Heart right ventricle (tissue), 16 donors: ENCODE results near the gene OSBPL7. TPM values are rescaled to one million over a fixed set of nuclear protein-coding genes. Genes with fewer than 3 reads are reported as not detected.
A peak's percentile ranks its signal among the peaks of the same experiment; 100 is the strongest.

ENCODE experiments used
- ATAC-seq, 8 donors: fragments of 200-7000 bp; cut with Tn5 transposase; one replicate each; pipeline ENCODE4 v1.9.1; 2020; ENCODE audit warnings: mild to moderate bottlenecking in 8 of 8, moderate library complexity in 8 of 8, moderate number of reproducible peaks in 1 of 8
- DNase-seq, 2 donors: peaks; one replicate each; pipeline ENCODE4 v3.0.0-alpha.2; 2020
- H3K27ac ChIP-seq, 10 donors: fragments of 200-600 bp; sonication (generic) in 2 of 10; one replicate each; pipeline versions ENCODE4 v1.5.0 to v1.8.0; 2020 to 2022; ENCODE audit warnings: mild to moderate bottlenecking in 3 of 10
- H3K27me3 ChIP-seq, 7 donors: fragments of 200-600 bp; one replicate each; pipeline ENCODE4 v1.8.0; 2021 to 2022; ENCODE audit warnings: mild to moderate bottlenecking in 2 of 7
- H3K36me3 ChIP-seq, 9 donors: fragments of 200-600 bp; sonication (generic) in 1 of 9; one replicate each; pipeline versions ENCODE4 v1.5.0 to v1.8.0; 2020 to 2022; ENCODE audit warnings: mild to moderate bottlenecking in 2 of 9
- H3K4me1 ChIP-seq, 9 donors: fragments of 200-600 bp; sonication (generic) in 1 of 9; one replicate each; pipeline versions ENCODE4 v1.5.0 to v1.8.0; 2020 to 2022; ENCODE audit warnings: mild to moderate bottlenecking in 4 of 9
- H3K4me3 ChIP-seq, 10 donors: fragments of 200-600 bp; sonication (generic) in 2 of 10; one replicate each; pipeline versions ENCODE4 v1.5.0 to v1.8.0; 2020 to 2022; ENCODE audit warnings: mild to moderate bottlenecking in 7 of 10, moderate library complexity in 2 of 10
- H3K9me3 ChIP-seq, 11 donors: fragments of 200-600 bp in 10 of 11; sonication (generic) in 2 of 11; one replicate each; pipeline versions ENCODE4 v1.5.0 to v1.8.0; 2013 to 2022; ENCODE audit warnings: mild to moderate bottlenecking in 2 of 11, control low read depth in 1 of 11, moderate library complexity in 1 of 11
- WGBS, 2 donors: extraction: QIAGEN DNeasy Blood & Tissue Kit; methylation state at CpG; one replicate each; pipeline ENCODE4 v1.1.7; 2013; ENCODE audit warnings: inconsistent platforms in 1 of 2; 5-methylcytosine and 5-hydroxymethylcytosine counted together
- intact Hi-C, 10 donors: fragments of 100-400 bp; cut with DNase I; formaldehyde crosslinking; loops; one replicate each; pipeline versions ENCODE4 v1.11.1 to v1.14.2; 2022
- polyA plus RNA-seq, 2 donors: library from polyadenylated mRNA; stranded (reverse); fragments of 200-250 nt; gene quantifications; one replicate each; pipeline ENCODE4 v1.2.3, GENCODE V29; 2013
- total RNA-seq, 10 donors: library from RNA; stranded (reverse); fragmentation: NEBNext Ultra II Directional in 3 of 10; extraction: Animal tissue kit (Norgen Biotek cat#: 25700) in 3 of 10; gene quantifications; one replicate each; pipeline versions ENCODE4 v1.2.1 to v1.2.4, GENCODE V29; 2021 to 2023
- TF ChIP-seq, protein P1 (sequence below), 9 donors: fragments of 200-600 bp; sonication (generic) in 2 of 9; IDR thresholded peaks; one replicate each; pipeline versions ENCODE4 v1.5.0 to v1.8.0; 2021 to 2022; ENCODE audit warnings: antibody characterized with exemption in 9 of 9, mild to moderate bottlenecking in 5 of 9, moderate library complexity in 1 of 9
- donor health status: Arrhythmogenic right ventricular cardiomyopathy.
- donor health status: ischemic (EF 13 %, LVEDD 7.1; RV severe dilation, severe dysfunction).
- donor health status: healthy with polysubstance abuse.
- donor health status: DM: no; HTN: yes; CAD: no.
- donor health status: DM: no; HTN: no; CAD: no.
- donor health status: ischemic (EF 25% LVEDD 6.9; RV normal size, moderate dysfunction).
- donor health status: ischemic (EF 25% LVEDD 5.7; RV mildly dilated, moderate dysfunction).
- donor health status: healthy.
- donor health status: DM: yes; HTN: yes; CAD: no.
- donor health status: Ischemic cardiomyopathy.
- donor health status: ischemic (EF 35%, LVEDD 5.7; RV mildly dilated, moderate dysfunction).
- donor health status: nonischemic (EF 11% LVEDD 7.7; RV severe dilation, severe dysfunction).
- donor health status: DM: yes; HTN: yes; CAD: no.
- donor health status: PGD.
- donor health status: ischemic (EF 29% LVEDD 5.4; RV normal size, mild dysfunction).
- donor health status: nonischemic (EF 23%, LVEDD 6.1; RV moderate dilation, normal function).

OSBPL7 gene
- total and polyA plus RNA-seq, 12 donors, result 2.8 to 9.6 (median 5.1) TPM

DNA sequence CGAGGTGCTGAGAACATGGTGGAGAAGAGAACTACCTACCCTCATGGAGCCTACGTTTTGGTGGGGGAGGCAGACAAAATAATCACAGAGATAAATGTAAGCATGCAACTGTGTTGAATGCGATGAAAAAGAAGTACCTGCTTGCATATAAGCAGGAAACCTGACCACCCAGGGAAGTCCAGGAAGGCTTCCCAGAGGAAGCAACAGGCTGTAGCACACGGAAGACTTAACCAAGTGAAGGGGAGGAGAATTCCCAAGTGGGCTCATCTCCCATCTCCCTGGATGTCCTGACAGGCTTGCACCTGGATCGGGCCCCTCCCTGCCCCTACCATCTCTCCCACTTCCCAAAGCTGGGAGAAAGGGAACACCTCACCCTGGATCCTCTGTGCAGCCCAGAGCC is 17.5 kb upstream of the OSBPL7 start:
- H3K9me3 ChIP-seq, result no peaks in the 10 kb centered on the region
- 92 to 93% methylated on average over 5 of the region's 5 CpGs for WGBS, 2 donors
- H3K36me3 ChIP-seq, result peaks cover 0 to 37% (median 12%) of the 10 kb centered on the region in 9 donors
- intact Hi-C loops, result loop anchor here in 1 of 10 donors (10.0 kb wide), 1 partner anchor 266 kb away; the partner anchor contains the start of genes CBX1 and SNX11
- TF ChIP-seq, protein P1, sequence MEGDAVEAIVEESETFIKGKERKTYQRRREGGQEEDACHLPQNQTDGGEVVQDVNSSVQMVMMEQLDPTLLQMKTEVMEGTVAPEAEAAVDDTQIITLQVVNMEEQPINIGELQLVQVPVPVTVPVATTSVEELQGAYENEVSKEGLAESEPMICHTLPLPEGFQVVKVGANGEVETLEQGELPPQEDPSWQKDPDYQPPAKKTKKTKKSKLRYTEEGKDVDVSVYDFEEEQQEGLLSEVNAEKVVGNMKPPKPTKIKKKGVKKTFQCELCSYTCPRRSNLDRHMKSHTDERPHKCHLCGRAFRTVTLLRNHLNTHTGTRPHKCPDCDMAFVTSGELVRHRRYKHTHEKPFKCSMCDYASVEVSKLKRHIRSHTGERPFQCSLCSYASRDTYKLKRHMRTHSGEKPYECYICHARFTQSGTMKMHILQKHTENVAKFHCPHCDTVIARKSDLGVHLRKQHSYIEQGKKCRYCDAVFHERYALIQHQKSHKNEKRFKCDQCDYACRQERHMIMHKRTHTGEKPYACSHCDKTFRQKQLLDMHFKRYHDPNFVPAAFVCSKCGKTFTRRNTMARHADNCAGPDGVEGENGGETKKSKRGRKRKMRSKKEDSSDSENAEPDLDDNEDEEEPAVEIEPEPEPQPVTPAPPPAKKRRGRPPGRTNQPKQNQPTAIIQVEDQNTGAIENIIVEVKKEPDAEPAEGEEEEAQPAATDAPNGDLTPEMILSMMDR (IDR thresholded peaks at IDR 0.05), result no peak
- H3K27ac ChIP-seq, result no peak overlapping the region
- peaks cover 0 to 2% (median 1%) of the 10 kb centered on the region in 7 donors for H3K27me3 ChIP-seq
- no peak for DNase-seq
- peaks cover 0 to 59% (median 26%) of the 10 kb centered on the region in 9 donors for H3K4me1 ChIP-seq
- H3K4me3 ChIP-seq, result no peak overlapping the region
- no peak for ATAC-seq

DNA sequence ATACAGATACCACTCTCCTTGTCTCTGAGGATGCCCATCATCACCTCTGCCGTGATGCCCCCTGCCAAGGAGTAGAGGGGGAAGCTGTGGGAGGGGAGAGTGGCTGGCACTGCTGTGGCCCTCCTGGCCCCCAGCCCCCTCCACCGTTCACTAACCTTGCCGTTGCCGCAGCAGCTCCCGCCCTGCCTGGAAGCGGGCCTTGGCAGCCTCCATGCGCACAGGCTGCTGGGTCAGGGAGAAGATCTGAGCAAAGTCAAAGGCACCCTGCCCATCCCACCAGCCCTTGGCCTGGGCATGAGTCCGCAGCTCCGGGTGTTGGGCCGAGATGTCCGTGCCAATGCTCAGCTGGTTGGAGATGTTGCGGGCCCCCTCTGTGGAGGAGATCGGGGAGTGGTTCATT is 17.0 kb upstream of the OSBPL7 start:
- TF ChIP-seq, protein P1 (IDR thresholded peaks at IDR 0.05), result no peak
- 91 to 94% methylated on average over 13 of the region's 13 CpGs for WGBS, 2 donors

GRCh38 chr17:47837401-47838039 is 15.9 kb upstream of the OSBPL7 start:
- Histone ChIP-seq H3K36me3 (peaks cover 0 to 37% (median 12%) of the 10 kb centered on the region in 9 donors), H3K4me3 (no peak overlapping the region), H3K9me3 (no peaks in the 10 kb centered on the region), H3K27ac (peak overlapping the region in 2 of 10 donors; percentile 37 to 44), H3K4me1 (peaks cover 0 to 54% (median 29%) of the 10 kb centered on the region in 9 donors), H3K27me3 (no peaks in the 10 kb centered on the region)
- no peak for DNase-seq
- TF ChIP-seq, protein P1 (IDR thresholded peaks at IDR 0.05), result no peak
- peak in 1 of 8 donors; percentile 19 for ATAC-seq
- 57 to 62% methylated on average over 13 of the region's 13 CpGs for WGBS, 2 donors
- intact Hi-C loops, result loop anchor here in 1 of 10 donors (10.0 kb wide), 1 partner anchor 267 kb away; the partner anchor contains the start of genes CBX1 and SNX11

More for the DNA sequence above, 17.0 kb upstream of the OSBPL7 start:
- no peaks in the 10 kb centered on the region for H3K27me3 ChIP-seq
- ATAC-seq, result no peak
- peaks cover 0 to 62% (median 29%) of the 10 kb centered on the region in 9 donors for H3K4me1 ChIP-seq
- peak overlapping the region in 1 of 10 donors; percentile 37 for H3K27ac ChIP-seq
- peaks cover 0 to 37% (median 12%) of the 10 kb centered on the region in 9 donors for H3K36me3 ChIP-seq
- no peak overlapping the region for H3K4me3 ChIP-seq
- no peaks in the 10 kb centered on the region for H3K9me3 ChIP-seq
- intact Hi-C loops, result loop anchor here in 1 of 10 donors (10.0 kb wide), 1 partner anchor 266 kb away; the partner anchor contains the start of genes CBX1 and SNX11
- DNase-seq, result no peak

DNA sequence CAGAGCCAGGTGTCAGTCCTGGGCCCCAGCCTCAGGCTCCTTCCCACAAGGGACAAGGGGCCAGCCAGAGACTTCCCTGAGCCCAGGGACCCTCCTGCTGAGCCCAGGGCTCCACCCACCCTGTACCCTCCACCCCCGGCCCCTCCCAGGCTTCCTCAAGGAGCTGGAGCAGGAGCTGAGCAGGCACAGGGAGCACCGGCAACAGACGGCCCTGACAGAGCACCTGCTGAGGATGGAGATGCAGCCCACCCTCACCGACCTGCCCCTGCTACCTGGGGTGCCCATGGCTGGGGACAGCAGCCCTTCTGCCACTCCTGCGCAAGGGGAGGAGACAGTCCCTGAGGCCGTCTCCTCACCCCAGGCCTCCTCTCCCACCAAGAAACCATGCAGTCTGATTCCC is 15.0 kb upstream of the OSBPL7 start:
- 86 to 92% methylated on average over 6 of the region's 6 CpGs for WGBS, 2 donors
- Histone ChIP-seq H3K9me3 (no peaks in the 10 kb centered on the region), H3K4me3 (no peak overlapping the region), H3K4me1 (peaks cover 0 to 56% (median 34%) of the 10 kb centered on the region in 9 donors), H3K27ac (no peak overlapping the region), H3K36me3 (peaks cover 0 to 37% (median 12%) of the 10 kb centered on the region in 9 donors), H3K27me3 (no peaks in the 10 kb centered on the region)
- intact Hi-C loops, result loop anchor here in 1 of 10 donors (10.0 kb wide), 1 partner anchor 268 kb away; the partner anchor contains the start of genes CBX1 and SNX11
- TF ChIP-seq, protein P1 (IDR thresholded peaks at IDR 0.05), result no peak
- DNase-seq (no peak), ATAC-seq (no peak)
